Endothelial cell of umbilical vein (primary cell): Measurements from ENCODE around the gene TUBA1A. TPM values are rescaled to one million over a fixed set of nuclear protein-coding genes. Genes with fewer than 3 reads are reported as not detected.

ENCODE experiments used
- BruUV-seq: library from RNA; stranded (reverse); fragments of 400-500 nt; replicated peaks from 2 replicates; lab custom pipeline; 2021; lab: Mats Ljungman, UMichigan
- CTCF ChIA-PET: fragments of 300-600, 350-600 bp; sonication (Branson Sonifier 250); formaldehyde crosslinking; loops from one replicate; lab custom pipeline; 2021; ENCODE audit warnings: antibody characterized with exemption, inconsistent platforms; lab: Charles Lee
- POLR2A ChIA-PET: fragments of 300-600, 350-600 bp; sonication (Branson Sonifier 250); formaldehyde crosslinking; loops from one replicate; lab custom pipeline; 2021; ENCODE audit warnings: antibody characterized with exemption, inconsistent platforms; lab: Charles Lee
- DNase-seq: peaks from one replicate; pipeline ENCODE4 v3.0.0-alpha.2; 2011; ENCODE audit warnings: low read depth, low spot score
- FAIRE-seq: peaks from 2 replicates; lab custom pipeline; 2011; peaks lifted over from hg19 to GRCh38; lab: Jason Lieb, UNC
- H2AFZ ChIP-seq: 2 replicates; pipeline ENCODE4 v1.6.0; 2012; ENCODE audit warnings: low read depth, low read length, control low read depth, inconsistent platforms
- H3K27ac ChIP-seq: 2 replicates; pipeline ENCODE4 v1.5.1; 2011; ENCODE audit warnings: low read depth, mild to moderate bottlenecking, control low read depth, low read length, moderate library complexity; ENCODE audit not compliant: insufficient read depth
- H3K27me3 ChIP-seq, 2 experiments: 2 replicates each; pipeline versions ENCODE4 v1.6.0 to v1.6.1; 2011; ENCODE audit warnings: low read length in 2 of 2, mixed read lengths in 1 of 2; ENCODE audit not compliant: control insufficient read depth in 2 of 2, insufficient read depth in 2 of 2
- H3K36me3 ChIP-seq, 2 experiments: 2 replicates in 1 of 2; 3 replicates in 1 of 2; pipeline ENCODE4 v1.5.1; 2011; ENCODE audit warnings: low read length in 2 of 2, mild to moderate bottlenecking in 1 of 2, moderate library complexity in 1 of 2; ENCODE audit not compliant: control insufficient read depth in 2 of 2, insufficient read depth in 2 of 2; ENCODE audit errors: extremely low read depth in 1 of 2
- H3K4me1 ChIP-seq: 3 replicates; pipeline ENCODE4 v1.5.1; 2011; ENCODE audit warnings: mild to moderate bottlenecking, low read length; ENCODE audit not compliant: control insufficient read depth, insufficient read depth; ENCODE audit errors: extremely low read depth
- H3K4me2 ChIP-seq: 2 replicates; pipeline ENCODE4 v1.6.1; 2011; ENCODE audit warnings: low read length, control low read depth, mixed read lengths; ENCODE audit not compliant: insufficient read depth
- H3K4me3 ChIP-seq, 3 experiments: fragments of 200-600 bp in 1 of 3; sonication (generic), shearing (Covaris generic) in 1 of 3; replicated peaks in 1 of 3; 2 replicates each; pipeline ENCODE4 v1.5.1; 2011 to 2016; ENCODE audit warnings: control low read depth in 3 of 3, low read length in 3 of 3, mild to moderate bottlenecking in 2 of 3, inconsistent platforms in 1 of 3, low read depth in 1 of 3, moderate library complexity in 1 of 3; ENCODE audit not compliant: insufficient read depth in 1 of 3
- H3K79me2 ChIP-seq: 2 replicates; pipeline ENCODE4 v1.6.0; 2012; ENCODE audit warnings: low read length, inconsistent platforms; ENCODE audit not compliant: control insufficient read depth, insufficient read depth
- H3K9ac ChIP-seq: replicated peaks from 2 replicates; pipeline ENCODE3; 2011; ENCODE audit warnings: low read length, control low read depth; ENCODE audit not compliant: insufficient read depth; ENCODE audit errors: extremely low read depth
- H3K9me1 ChIP-seq: replicated peaks from 3 replicates; pipeline ENCODE4 v1.6.0; 2011; ENCODE audit warnings: mild to moderate bottlenecking, low read length; ENCODE audit not compliant: control insufficient read depth, insufficient read depth; ENCODE audit errors: extremely low read depth
- H3K9me3 ChIP-seq: replicated peaks from 2 replicates; pipeline ENCODE4 v1.5.1; 2012; ENCODE audit warnings: low read length, inconsistent platforms; ENCODE audit not compliant: control insufficient read depth, insufficient read depth
- H4K20me1 ChIP-seq: replicated peaks from 2 replicates; pipeline ENCODE3; 2011; ENCODE audit warnings: mild to moderate bottlenecking, low read length; ENCODE audit not compliant: control insufficient read depth, insufficient read depth; ENCODE audit errors: extremely low read depth
- EZH2 ChIP-seq: IDR thresholded peaks from 2 replicates; pipeline ENCODE4 v1.6.1; 2012; ENCODE audit warnings: borderline replicate concordance, low read depth, mild to moderate bottlenecking, moderate library complexity, low read length, inconsistent platforms; ENCODE audit not compliant: severe bottlenecking
- FOS ChIP-seq: IDR thresholded peaks from 2 replicates; pipeline ENCODE4 v1.6.1; 2011; ENCODE audit warnings: mild to moderate bottlenecking, low read length, moderate library complexity, borderline replicate concordance; ENCODE audit not compliant: insufficient read depth
- GATA2 ChIP-seq: IDR thresholded peaks from 2 replicates; pipeline ENCODE4 v1.7.0; 2011; ENCODE audit warnings: low read depth, mild to moderate bottlenecking, moderate library complexity, mixed read lengths, low read length; ENCODE audit not compliant: insufficient read length, insufficient read depth
- JUN ChIP-seq: IDR thresholded peaks from 2 replicates; pipeline ENCODE4 v1.6.1; 2011; ENCODE audit warnings: borderline replicate concordance, low read depth; ENCODE audit not compliant: insufficient read length, insufficient read depth
- MYC ChIP-seq: IDR thresholded peaks from one replicate; pipeline ENCODE4 v1.6.1; 2011; ENCODE audit warnings: mild to moderate bottlenecking, low read depth, low read length
- POLR2A ChIP-seq: IDR thresholded peaks from 2 replicates; pipeline ENCODE4 v1.6.1; 2012; ENCODE audit warnings: low read depth, mild to moderate bottlenecking, control low read depth, low read length
- POLR2AphosphoS5 ChIP-seq: IDR thresholded peaks from 2 replicates; pipeline ENCODE4 v1.6.1; 2012; ENCODE audit warnings: low read depth, mild to moderate bottlenecking, control low read depth, low read length, moderate library complexity; ENCODE audit not compliant: insufficient read depth
- dilution Hi-C: fragments of 300-500 bp; cut with MboI; formaldehyde crosslinking; loops from one replicate; pipeline ENCODE4 v1.15.0; 2019; ENCODE audit warnings: low sequenced_read_pairs; ENCODE audit not compliant: extremely low pct_ligation_motif_present
- intact Hi-C: fragments of 100-400 bp; cut with micrococcal nuclease; formaldehyde crosslinking; loops from one replicate; pipeline ENCODE4 v1.10.0; 2022
- polyA plus RNA-seq, 4 experiments: library from polyadenylated mRNA; depleted of rRNA in 3 of 4; stranded (reverse) in 3 of 4; unstranded in 1 of 4; fragments of >200 nt; gene quantifications; 2 replicates each; pipeline versions ENCODE4 v1.2.1 to v1.2.3, GENCODE V29; 2011 to 2012; ENCODE audit warnings: missing spikeins in 1 of 4
- total RNA-seq: library from RNA; stranded (reverse); gene quantifications from 2 replicates; pipeline ENCODE4 v1.2.3, GENCODE V29; 2021
- TF ChIP-seq, protein P1 (sequence below), 2 donors: IDR thresholded peaks; 1 replicate in 1 of 2; 2 replicates in 1 of 2; pipeline ENCODE4 v1.5.1; 2011; ENCODE audit warnings: low read length in 2 of 2, mild to moderate bottlenecking in 2 of 2, moderate library complexity in 2 of 2, control low read depth in 1 of 2, inconsistent platforms in 1 of 2, low read depth in 1 of 2; ENCODE audit not compliant: insufficient read depth in 1 of 2; ENCODE audit errors: extremely low read depth in 1 of 2
- TF ChIP-seq, protein P2 (sequence below): IDR thresholded peaks from 2 replicates; pipeline ENCODE4 v1.6.1; 2011; ENCODE audit not compliant: insufficient read depth, insufficient read length

The TUBA1A gene
- total and polyA plus RNA-seq, 2 donors (not counting 3 experiments of a cell fraction or from before 2014, with no cell fraction given) = 740 to 2,429 TPM

DNA sequence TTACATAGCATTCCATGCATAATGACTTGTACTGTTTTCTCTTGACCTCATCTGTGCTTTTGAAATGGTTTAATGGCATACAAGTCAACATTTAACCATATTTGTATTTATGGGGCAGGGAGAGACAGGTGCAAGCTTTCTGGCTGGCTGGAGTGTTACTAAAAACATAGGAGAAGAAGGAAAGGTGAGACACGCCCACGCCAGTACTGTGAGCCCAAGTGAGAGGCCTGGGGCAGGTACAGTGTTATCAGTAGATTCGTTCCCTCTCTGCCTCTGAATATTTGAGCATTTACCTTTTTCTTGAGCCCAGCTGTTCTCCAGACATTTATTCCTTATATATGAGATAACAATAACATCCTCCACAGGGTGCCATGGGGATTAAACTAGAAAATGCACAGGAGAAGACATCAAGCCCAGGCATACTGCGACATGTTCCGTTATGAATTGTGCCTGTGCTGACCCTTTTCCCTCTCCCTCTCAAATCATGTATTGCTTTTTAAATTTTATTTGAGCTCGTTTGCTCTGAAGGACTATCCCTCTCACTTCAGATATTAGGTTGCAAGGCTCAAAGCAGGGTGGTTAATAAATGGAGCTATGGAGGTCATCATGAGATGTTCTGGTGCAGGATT lies 41.4 kb upstream of the TUBA1A start:
- Histone ChIP-seq H4K20me1 (no peaks in the 10 kb centered on the region), H3K9me3 (no peaks in the 10 kb centered on the region), H3K4me1 (peaks cover 12% of the 10 kb centered on the region), H3K4me3 (no peak overlapping the region), H3K36me3 (no peaks in the 10 kb centered on the region), H3K9ac (no peak overlapping the region), H3K9me1 (no peaks in the 10 kb centered on the region), H3K27ac (no peak overlapping the region), H3K27me3 (no peaks in the 10 kb centered on the region), H3K4me2 (no peak overlapping the region), H2AFZ (no peak overlapping the region), H3K79me2 (no peaks in the 10 kb centered on the region)
- TF ChIP-seq POLR2AphosphoS5 = no peak
- TF ChIP-seq, protein P1, sequence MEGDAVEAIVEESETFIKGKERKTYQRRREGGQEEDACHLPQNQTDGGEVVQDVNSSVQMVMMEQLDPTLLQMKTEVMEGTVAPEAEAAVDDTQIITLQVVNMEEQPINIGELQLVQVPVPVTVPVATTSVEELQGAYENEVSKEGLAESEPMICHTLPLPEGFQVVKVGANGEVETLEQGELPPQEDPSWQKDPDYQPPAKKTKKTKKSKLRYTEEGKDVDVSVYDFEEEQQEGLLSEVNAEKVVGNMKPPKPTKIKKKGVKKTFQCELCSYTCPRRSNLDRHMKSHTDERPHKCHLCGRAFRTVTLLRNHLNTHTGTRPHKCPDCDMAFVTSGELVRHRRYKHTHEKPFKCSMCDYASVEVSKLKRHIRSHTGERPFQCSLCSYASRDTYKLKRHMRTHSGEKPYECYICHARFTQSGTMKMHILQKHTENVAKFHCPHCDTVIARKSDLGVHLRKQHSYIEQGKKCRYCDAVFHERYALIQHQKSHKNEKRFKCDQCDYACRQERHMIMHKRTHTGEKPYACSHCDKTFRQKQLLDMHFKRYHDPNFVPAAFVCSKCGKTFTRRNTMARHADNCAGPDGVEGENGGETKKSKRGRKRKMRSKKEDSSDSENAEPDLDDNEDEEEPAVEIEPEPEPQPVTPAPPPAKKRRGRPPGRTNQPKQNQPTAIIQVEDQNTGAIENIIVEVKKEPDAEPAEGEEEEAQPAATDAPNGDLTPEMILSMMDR (IDR thresholded peaks at IDR 0.05; ENCODE audit: extremely low read depth in 1 of 2, insufficient read depth in 1 of 2, low read depth in 1 of 2, low read length in 2 of 2) = no peak
- CTCF ChIA-PET = interaction anchor here (0.8 to 1.6 kb wide), 6 partner anchors 9 to 166 kb away, joined by 3 to 5 read pairs (median 3); partner anchors contain the start of gene TUBA1B
- dilution Hi-C loops = no loop called here
- FAIRE-seq = no peak
- POLR2A ChIA-PET = interaction anchor here (0.5 to 3.3 kb wide), 4 partner anchors 35 to 100 kb away, joined by 3 to 10 read pairs (median 4); partner anchors contain the start of genes TUBA1A and TUBA1B
- no peak for DNase-seq
- intact Hi-C loops = no loop called here
- no TSS peak for BruUV-seq

DNA sequence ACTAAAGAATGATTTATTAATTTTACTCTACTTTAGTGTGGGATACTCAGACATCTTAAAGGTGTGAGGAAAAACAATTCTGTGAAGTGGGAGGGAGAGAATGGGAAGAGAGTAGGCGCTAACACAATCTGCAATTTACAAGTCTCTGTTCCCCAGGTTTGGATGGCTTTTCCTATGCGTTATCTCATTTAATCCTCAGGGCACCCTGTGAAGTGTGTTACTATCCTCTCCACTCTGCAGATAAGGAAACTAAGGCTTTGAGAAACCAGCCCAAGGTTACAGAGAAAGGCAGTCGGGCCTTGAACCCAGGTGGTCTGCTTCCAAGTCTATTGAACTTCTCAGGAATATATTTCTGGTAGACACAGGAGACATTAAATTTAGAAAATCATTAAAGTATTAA lies 39.8 kb upstream of the TUBA1A start:
- no peaks in the 10 kb centered on the region for H4K20me1 ChIP-seq
- no peak overlapping the region for H3K4me3 ChIP-seq
- CTCF ChIA-PET = interaction anchor here (1.0 to 2.0 kb wide), 2 partner anchors 17 to 140 kb away, joined by 3 to 6 read pairs; no protein-coding TSS in a partner anchor
- no peaks in the 10 kb centered on the region for H3K36me3 ChIP-seq
- H3K9me3 ChIP-seq = no peaks in the 10 kb centered on the region
- H3K9ac ChIP-seq = no peak overlapping the region
- no peak overlapping the region for H2AFZ ChIP-seq
- H3K27me3 ChIP-seq = no peaks in the 10 kb centered on the region
- no peaks in the 10 kb centered on the region for H3K9me1 ChIP-seq
- no peak for DNase-seq
- TF ChIP-seq, protein P1 (IDR thresholded peaks at IDR 0.05; ENCODE audit: extremely low read depth in 1 of 2, insufficient read depth in 1 of 2, low read depth in 1 of 2, low read length in 2 of 2) = no peak
- TF ChIP-seq JUN (no peak), MYC (no peak), POLR2AphosphoS5 (no peak), FOS (no peak), EZH2 (no peak), POLR2A (no peak), GATA2 (no peak)
- TF ChIP-seq, protein P2, sequence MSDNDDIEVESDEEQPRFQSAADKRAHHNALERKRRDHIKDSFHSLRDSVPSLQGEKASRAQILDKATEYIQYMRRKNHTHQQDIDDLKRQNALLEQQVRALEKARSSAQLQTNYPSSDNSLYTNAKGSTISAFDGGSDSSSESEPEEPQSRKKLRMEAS = no peak
- dilution Hi-C loops = no loop called here
- intact Hi-C loops = no loop called here
- no peak overlapping the region for H3K27ac ChIP-seq
- no TSS peak for BruUV-seq
- FAIRE-seq = no peak
- POLR2A ChIA-PET = no interaction called here
- H3K79me2 ChIP-seq = no peaks in the 10 kb centered on the region
- H3K4me1 ChIP-seq = peaks cover 8% of the 10 kb centered on the region
- H3K4me2 ChIP-seq = no peak overlapping the region
